Activated T-helper 2 cell treated with anti-CD3 and anti-CD28 coated beads, Interferon-gamma antibody, Interleukin-2, Interleukin-4, amounts not matched to agents 10 μg/mL and 5 μg/mL and 100 μg/mL, durations not matched to agents 14 hours and 24 hours and 36 hours (primary cell): ENCODE measurements around the gene TYMP. TPM values are rescaled to one million over a fixed set of nuclear protein-coding genes. Genes with fewer than 3 reads are reported as not detected.
"Not testable (repeated sequence)": the region's sequence is repeated elsewhere in the genome, so short reads cannot be mapped to it uniquely, and the experiment has no call there.

Experiments
- DNase-seq: peaks from one replicate; pipeline ENCODE4 v3.0.0; 2021; ENCODE audit warnings: low spot score
- H3K27ac Mint-ChIP-seq: one replicate; pipeline ENCODE4 v1.8.0; 2021; ENCODE audit warnings: mixed read lengths
- H3K27me3 Mint-ChIP-seq: one replicate; pipeline ENCODE4 v1.8.0; 2021; ENCODE audit warnings: low read depth, mixed read lengths
- H3K36me3 Mint-ChIP-seq: one replicate; pipeline ENCODE4 v1.8.0; 2021; ENCODE audit warnings: low read depth, mixed read lengths
- H3K4me1 Mint-ChIP-seq: one replicate; pipeline ENCODE4 v1.8.0; 2021; ENCODE audit warnings: low read depth, mixed read lengths
- H3K4me3 Mint-ChIP-seq: one replicate; pipeline ENCODE4 v1.8.0; 2021; ENCODE audit warnings: low read depth, mild to moderate bottlenecking, moderate library complexity, mixed read lengths
- H3K9me3 Mint-ChIP-seq: one replicate; pipeline ENCODE4 v1.8.0; 2021; ENCODE audit warnings: mixed read lengths
- intact Hi-C: fragments of 100-400 bp; cut with micrococcal nuclease; formaldehyde crosslinking; loops from one replicate; pipeline ENCODE4 v1.15.1; 2023
- total RNA-seq: library from RNA; stranded (reverse); gene quantifications from 2 replicates; pipeline ENCODE4 v1.2.3, GENCODE V29; 2022

Gene TYMP
- total RNA-seq, 1 donor from 2014 or later: 36.9 TPM

- DNase-seq: no peak
- peak overlapping the region; percentile 94 for H3K4me3 Mint-ChIP-seq
- peak overlapping the region; percentile 78 for H3K27ac Mint-ChIP-seq
- peaks cover 48% of the 10 kb centered on the region for H3K36me3 Mint-ChIP-seq
- H3K4me1 Mint-ChIP-seq: peaks cover 24% of the 10 kb centered on the region
- intact Hi-C loops: loop anchor here (10.0 kb wide), 1 partner anchor 279 kb away; the partner anchor contains the start of gene TUBGCP6
- H3K27me3 Mint-ChIP-seq: no peaks in the 10 kb centered on the region
- H3K9me3 Mint-ChIP-seq: no peaks in the 10 kb centered on the region
Measured at GRCh38 chr22:50523806-50524675, 5.8 kb downstream of the TYMP start.

GRCh38 chr22:50523458-50523805 lies 6.4 kb downstream of the TYMP start:
- Mint-ChIP-seq H3K27ac (no peak overlapping the region), H3K9me3 (no peaks in the 10 kb centered on the region), H3K36me3 (peaks cover 51% of the 10 kb centered on the region), H3K4me3 (peak overlapping the region; percentile 1), H3K27me3 (no peaks in the 10 kb centered on the region), H3K4me1 (peaks cover 21% of the 10 kb centered on the region)
- intact Hi-C loops: loop anchor here (10.0 kb wide), 1 partner anchor 279 kb away; the partner anchor contains the start of gene TUBGCP6
- DNase-seq: no peak

- Mint-ChIP-seq H3K4me1 (peaks cover 18% of the 10 kb centered on the region), H3K27me3 (no peaks in the 10 kb centered on the region), H3K36me3 (peaks cover 49% of the 10 kb centered on the region), H3K9me3 (no peaks in the 10 kb centered on the region), H3K4me3 (no peak overlapping the region), H3K27ac (no peak overlapping the region)
- intact Hi-C loops: loop anchor here (10.0 kb wide), 1 partner anchor 278 kb away; the partner anchor contains the start of gene TUBGCP6
- DNase-seq: no peak
Measured at GRCh38 chr22:50522806-50523438, 6.9 kb downstream of the TYMP start.

- H3K4me1 Mint-ChIP-seq: peaks cover 13% of the 10 kb centered on the region
- intact Hi-C loops: loop anchor here (10.0 kb wide), 1 partner anchor 278 kb away; the partner anchor contains the start of gene TUBGCP6
- DNase-seq: no peak
- no peak overlapping the region for H3K27ac Mint-ChIP-seq
- no peak overlapping the region for H3K4me3 Mint-ChIP-seq
- peaks cover 49% of the 10 kb centered on the region for H3K36me3 Mint-ChIP-seq
- no peaks in the 10 kb centered on the region for H3K9me3 Mint-ChIP-seq
- H3K27me3 Mint-ChIP-seq: no peaks in the 10 kb centered on the region
Measured at GRCh38 chr22:50522208-50522805, 7.5 kb downstream of the TYMP start.

GRCh38 chr22:50521710-50522109 lies 8.1 kb downstream of the TYMP start:
- Mint-ChIP-seq H3K27me3 (no peaks in the 10 kb centered on the region), H3K4me1 (peaks cover 8% of the 10 kb centered on the region), H3K27ac (no peak overlapping the region), H3K9me3 (no peaks in the 10 kb centered on the region), H3K4me3 (no peak overlapping the region), H3K36me3 (peaks cover 48% of the 10 kb centered on the region)
- intact Hi-C loops: loop anchor here (10.0 kb wide), 1 partner anchor 277 kb away; the partner anchor contains the start of gene TUBGCP6
- no peak for DNase-seq

- no peaks in the 10 kb centered on the region for H3K9me3 Mint-ChIP-seq
- H3K4me1 Mint-ChIP-seq: peaks cover 8% of the 10 kb centered on the region
- intact Hi-C loops: loop anchor here (10.0 kb wide), 1 partner anchor 276 kb away; the partner anchor contains the start of gene TUBGCP6
- H3K27ac Mint-ChIP-seq: no peak overlapping the region
- H3K4me3 Mint-ChIP-seq: no peak overlapping the region
- DNase-seq: no peak
- H3K36me3 Mint-ChIP-seq: peaks cover 54% of the 10 kb centered on the region
- H3K27me3 Mint-ChIP-seq: no peaks in the 10 kb centered on the region
Measured at GRCh38 chr22:50520826-50521453, 8.9 kb downstream of the TYMP start.

- H3K27ac Mint-ChIP-seq, DNase-seq, H3K9me3 Mint-ChIP-seq, H3K4me1 Mint-ChIP-seq, H3K27me3 Mint-ChIP-seq, H3K4me3 Mint-ChIP-seq: not testable (repeated sequence)
- H3K36me3 Mint-ChIP-seq: peaks cover 58% of the 10 kb centered on the region
- intact Hi-C loops: loop anchor here (10.0 kb wide), 1 partner anchor 275 kb away; the partner anchor contains the start of gene TUBGCP6
Measured at GRCh38 chr22:50520184-50520583, 9.6 kb downstream of the TYMP start.

- intact Hi-C loops: no loop called here
- Mint-ChIP-seq H3K4me3 (no peak overlapping the region), H3K27ac (no peak overlapping the region), H3K9me3 (no peaks in the 10 kb centered on the region), H3K36me3 (peaks cover 59% of the 10 kb centered on the region), H3K4me1 (peaks cover 5% of the 10 kb centered on the region), H3K27me3 (no peaks in the 10 kb centered on the region)
- no peak for DNase-seq
Measured at GRCh38 chr22:50519151-50519550, 10.7 kb downstream of the TYMP start.

- Mint-ChIP-seq H3K4me3 (no peak overlapping the region), H3K27ac (no peak overlapping the region), H3K9me3 (no peaks in the 10 kb centered on the region), H3K36me3 (peaks cover 59% of the 10 kb centered on the region), H3K4me1 (peaks cover 5% of the 10 kb centered on the region), H3K27me3 (no peaks in the 10 kb centered on the region)
- intact Hi-C loops: no loop called here
- no peak for DNase-seq
Measured at GRCh38 chr22:50518606-50519005, 11.2 kb downstream of the TYMP start.

- intact Hi-C loops: no loop called here
- no peak overlapping the region for H3K27ac Mint-ChIP-seq
- peaks cover 5% of the 10 kb centered on the region for H3K4me1 Mint-ChIP-seq
- H3K4me3 Mint-ChIP-seq: no peak overlapping the region
- no peaks in the 10 kb centered on the region for H3K27me3 Mint-ChIP-seq
- no peaks in the 10 kb centered on the region for H3K9me3 Mint-ChIP-seq
- no peak for DNase-seq
- peaks cover 53% of the 10 kb centered on the region for H3K36me3 Mint-ChIP-seq
Measured at GRCh38 chr22:50517495-50518260, 12.1 kb downstream of the TYMP start.

- Mint-ChIP-seq H3K36me3 (peaks cover 59% of the 10 kb centered on the region), H3K4me1 (peaks cover 11% of the 10 kb centered on the region), H3K4me3 (no peak overlapping the region), H3K27me3 (no peaks in the 10 kb centered on the region), H3K27ac (no peak overlapping the region), H3K9me3 (no peaks in the 10 kb centered on the region)
- no peak for DNase-seq
- intact Hi-C loops: no loop called here
Measured at GRCh38 chr22:50516891-50517290, 12.9 kb downstream of the TYMP start.

- intact Hi-C loops: no loop called here
- H3K4me3 Mint-ChIP-seq: no peak overlapping the region
- peaks cover 57% of the 10 kb centered on the region for H3K36me3 Mint-ChIP-seq
Measured at GRCh38 chr22:50516068-50516467, 13.7 kb downstream of the TYMP start.

More at GRCh38 chr22:50516068-50516467, 13.7 kb downstream of the TYMP start:
- Mint-ChIP-seq H3K27me3 (no peaks in the 10 kb centered on the region), H3K4me1 (peaks cover 11% of the 10 kb centered on the region), H3K9me3 (no peaks in the 10 kb centered on the region), H3K27ac (no peak overlapping the region)
- no peak for DNase-seq
